GF-D8 (cell line): ENCODE measurements around the gene CDCA8.
"Not testable (repeated sequence)": the region's sequence is repeated elsewhere in the genome, so short reads cannot be mapped to it uniquely, and the experiment has no call there.

Source experiments
- DNase-seq: peaks from one replicate; lab custom pipeline; 2025; lab: John Stamatoyannopoulos, UW

Gene CDCA8

DNA sequence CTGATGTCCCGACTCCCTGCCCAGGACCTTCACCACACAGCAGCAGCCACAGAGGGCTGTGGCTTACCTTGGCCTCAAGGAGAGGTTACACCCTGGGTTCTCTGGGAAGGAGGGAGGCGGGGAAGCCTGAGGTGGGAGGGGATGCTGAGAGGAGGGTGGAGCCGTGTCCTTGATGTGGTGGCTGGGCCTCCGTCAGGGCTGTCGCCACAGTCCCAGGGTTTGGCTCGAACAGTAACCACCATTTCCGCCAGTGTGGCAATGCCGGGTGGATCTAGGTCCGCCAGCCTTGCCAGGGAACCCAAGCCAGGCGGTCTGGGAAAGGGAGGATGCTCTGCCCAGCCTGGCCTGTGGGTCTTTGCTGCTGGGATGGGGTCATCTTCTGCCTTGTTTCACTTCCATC, 18.4 kb upstream of the CDCA8 start:
- DNase-seq, result no peak

- DNase-seq, result no peak
These were observed 15.8 kb upstream of the CDCA8 start for GRCh38 chr1:37676281-37677142.

GRCh38 chr1:37677143-37677439, 15.2 kb upstream of the CDCA8 start:
- DNase-seq, result no peak

- DNase-seq, result no peak
These were observed 14.5 kb upstream of the CDCA8 start for GRCh38 chr1:37677808-37678207.

DNA sequence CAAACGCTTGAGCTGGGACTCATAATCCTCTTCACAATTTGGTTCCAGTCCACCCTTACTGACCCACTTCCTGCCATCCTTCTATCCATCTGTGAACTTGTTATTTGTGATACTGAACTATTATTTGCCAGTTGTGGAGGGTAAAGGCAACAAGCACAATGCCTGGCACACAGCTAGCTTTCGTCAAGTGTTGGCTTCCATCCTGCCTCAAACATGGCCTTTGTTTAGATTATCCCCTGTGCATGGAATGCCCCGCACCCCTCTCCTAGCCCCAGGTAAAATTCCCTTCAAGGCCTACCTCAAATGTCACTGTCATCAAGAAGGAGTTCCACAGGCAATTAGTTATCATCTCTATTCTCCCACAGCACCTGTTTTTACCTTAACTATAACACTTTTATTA, 11.4 kb upstream of the CDCA8 start:
- no peak for DNase-seq

GRCh38 chr1:37682334-37682987, 9.9 kb upstream of the CDCA8 start:
- peak; percentile 33 for DNase-seq

DNA sequence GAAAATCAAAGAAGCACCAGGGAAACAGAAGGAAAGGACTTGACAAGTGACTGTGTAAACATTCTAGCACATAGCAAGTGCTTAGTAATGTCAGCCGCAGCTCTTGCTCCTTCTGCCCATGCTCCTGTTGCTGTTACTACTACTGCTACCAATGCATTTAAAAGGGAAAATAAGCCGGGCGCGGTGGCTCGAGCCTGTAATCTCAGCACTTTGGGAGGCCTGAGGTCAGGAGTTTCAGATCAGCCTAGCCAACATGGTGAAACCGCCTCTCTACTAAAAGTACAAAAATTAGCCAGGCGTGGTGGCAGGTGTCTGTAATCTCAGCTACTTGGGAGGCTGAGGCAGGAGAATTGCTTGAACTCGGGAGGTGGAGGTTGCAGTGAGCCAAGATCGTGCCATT, 8.1 kb upstream of the CDCA8 start:
- not testable (repeated sequence) for DNase-seq

DNA sequence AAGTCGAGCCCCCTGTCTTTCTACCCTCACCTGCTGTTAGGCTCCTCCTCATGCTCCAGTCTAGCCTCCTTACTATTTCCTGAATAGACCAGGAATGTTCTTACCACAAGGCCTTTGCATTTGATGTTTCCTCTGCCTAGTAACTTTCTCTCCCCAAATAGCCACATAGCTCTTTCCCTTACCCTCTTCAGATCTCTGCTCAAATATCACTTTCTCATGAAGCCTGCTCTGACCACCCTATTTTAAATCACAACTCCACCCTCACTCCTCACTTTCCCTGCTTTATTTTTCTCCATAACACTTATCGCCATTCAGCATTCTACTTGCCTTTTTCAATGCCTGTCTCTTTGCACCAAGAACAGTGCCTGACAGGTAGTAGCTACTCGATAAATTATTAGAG, 6.6 kb upstream of the CDCA8 start:
- DNase-seq, result no peak

- DNase-seq, result not testable (repeated sequence)
These were observed 4.6 kb upstream of the CDCA8 start for GRCh38 chr1:37687764-37688163.

DNA sequence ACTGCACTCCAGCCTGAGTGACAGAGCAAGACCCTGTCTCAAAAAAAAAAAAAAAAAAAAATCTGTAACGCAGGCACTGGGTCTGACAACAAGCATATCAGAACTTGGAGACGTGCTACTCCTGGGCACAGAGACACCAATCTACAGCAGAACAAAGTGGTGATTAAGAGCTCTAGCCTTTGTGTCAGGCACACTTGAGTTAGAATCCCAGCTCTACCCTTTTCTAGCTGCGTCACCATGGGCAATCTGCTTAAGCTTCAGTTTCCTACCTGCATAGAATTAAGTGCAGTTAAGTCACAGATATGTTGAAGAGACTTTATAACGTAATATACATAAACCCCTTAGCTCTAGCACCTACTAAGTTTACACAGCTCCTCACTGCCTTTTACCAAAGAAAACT, 3.4 kb upstream of the CDCA8 start:
- no peak for DNase-seq

- DNase-seq, result no peak
These were observed 729 bp upstream of the CDCA8 start for GRCh38 chr1:37691497-37692077.

DNA sequence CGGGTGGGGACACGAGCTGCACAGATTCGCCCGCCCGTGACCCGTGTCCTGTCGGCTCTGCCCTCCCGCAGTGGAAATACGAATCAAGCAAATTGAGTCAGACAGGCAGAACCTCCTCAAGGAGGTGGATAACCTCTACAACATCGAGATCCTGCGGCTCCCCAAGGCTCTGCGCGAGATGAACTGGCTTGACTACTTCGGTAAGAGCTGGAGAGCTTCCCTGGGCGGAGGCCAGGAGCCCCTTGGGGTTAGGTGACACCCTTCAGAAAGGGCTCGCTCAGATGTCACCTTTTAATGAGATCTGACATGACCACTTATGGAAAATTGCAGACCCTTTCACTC, 489 bp downstream of the CDCA8 start:
- DNase-seq, result no peak

DNA sequence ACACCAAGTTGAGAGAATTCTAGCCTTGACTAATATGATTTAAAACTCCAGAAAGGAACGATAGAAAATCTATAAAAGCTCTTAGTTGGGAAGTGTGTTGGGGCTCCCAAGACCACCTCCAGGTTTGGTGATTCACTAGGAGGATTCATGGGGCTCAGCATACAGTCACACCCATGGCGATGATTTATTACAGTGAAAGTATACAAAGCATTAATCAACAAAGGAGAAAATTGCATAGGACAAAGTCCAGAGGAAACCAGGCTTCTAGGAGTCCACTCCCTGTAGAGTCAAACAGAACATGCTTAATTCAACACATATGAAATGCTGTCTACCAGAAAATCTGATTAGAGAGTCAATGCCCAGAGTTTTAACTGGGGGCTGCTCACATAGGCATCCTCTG, 4.8 kb downstream of the CDCA8 start:
- no peak for DNase-seq

GRCh38 chr1:37697737-37698136, 5.4 kb downstream of the CDCA8 start:
- DNase-seq, result no peak

DNA sequence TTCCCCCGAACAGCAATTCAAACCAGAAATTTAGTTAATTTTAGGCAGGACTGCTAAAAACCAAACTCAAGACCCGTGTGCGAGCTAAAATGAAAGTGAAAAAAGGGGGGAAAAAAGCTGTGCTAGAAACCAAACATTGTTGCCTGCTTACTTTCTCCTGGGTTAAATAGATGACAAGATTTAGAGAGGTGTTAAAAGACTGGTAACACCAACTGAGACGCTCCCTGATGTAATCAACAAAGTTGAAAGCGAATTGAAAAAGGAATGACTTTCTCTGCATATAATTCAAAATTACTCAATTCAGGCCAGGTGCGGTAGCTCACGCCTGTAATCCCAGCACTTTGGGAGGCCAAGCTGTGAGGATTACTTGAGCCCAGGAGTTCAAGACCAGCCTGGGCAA, 6.8 kb downstream of the CDCA8 start:
- no peak for DNase-seq

DNA sequence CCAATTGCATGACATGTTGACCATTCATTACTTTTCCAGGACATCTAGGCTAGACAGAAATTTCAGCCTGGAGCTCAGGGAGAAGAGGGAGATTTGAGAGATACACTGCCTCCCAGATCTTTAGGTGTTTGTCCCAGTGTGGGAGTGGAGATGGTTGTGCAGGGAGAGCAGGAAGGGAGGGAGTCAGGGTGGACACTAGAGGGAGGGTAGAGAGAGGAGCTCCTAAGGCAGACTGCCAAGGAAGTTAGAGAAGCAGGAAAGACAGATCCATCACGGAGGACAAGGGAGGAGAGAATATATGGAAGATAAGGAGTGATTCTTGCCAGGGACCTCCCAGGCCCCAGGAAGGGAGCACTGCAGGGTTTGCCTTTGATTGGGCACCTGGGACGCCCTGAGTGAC, 8.7 kb downstream of the CDCA8 start:
- DNase-seq, result no peak

DNA sequence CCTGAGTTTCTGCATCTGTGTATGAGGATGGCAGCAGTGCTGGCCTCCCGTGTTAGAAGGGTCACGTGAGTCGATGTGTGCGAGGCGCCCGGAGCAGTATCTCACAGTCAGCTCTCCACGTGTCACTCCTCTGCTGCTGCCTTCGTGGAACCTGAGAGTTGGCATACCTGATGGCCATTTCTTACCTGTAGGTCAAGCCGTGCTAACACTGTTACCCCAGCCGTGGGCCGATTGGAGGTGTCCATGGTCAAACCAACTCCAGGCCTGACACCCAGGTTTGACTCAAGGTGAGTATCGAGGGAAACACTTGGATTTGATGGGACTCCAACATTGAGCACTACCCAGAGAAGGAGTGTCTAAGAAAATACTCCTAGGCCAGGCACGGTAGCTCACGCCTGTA, 10.7 kb downstream of the CDCA8 start:
- no peak for DNase-seq

DNA sequence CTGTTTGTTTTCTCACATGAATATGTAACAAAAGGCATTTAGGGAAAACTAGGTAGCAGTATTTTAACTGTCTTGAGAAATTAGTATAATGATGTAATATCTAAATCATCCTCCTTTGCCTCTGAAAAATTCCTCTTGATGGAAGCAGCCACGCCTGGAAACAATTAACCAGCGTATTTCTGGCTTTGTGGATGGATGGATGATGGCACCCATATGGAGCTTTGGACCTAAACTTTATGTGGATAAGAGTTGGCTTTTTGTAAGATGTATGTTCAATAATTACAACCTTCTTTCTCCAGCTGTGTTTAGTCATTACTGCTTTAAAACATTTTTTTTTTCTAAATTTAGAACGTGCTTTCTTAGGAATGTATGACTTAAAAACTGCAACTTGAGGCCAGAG, 12.7 kb downstream of the CDCA8 start:
- DNase-seq, result no peak

DNA sequence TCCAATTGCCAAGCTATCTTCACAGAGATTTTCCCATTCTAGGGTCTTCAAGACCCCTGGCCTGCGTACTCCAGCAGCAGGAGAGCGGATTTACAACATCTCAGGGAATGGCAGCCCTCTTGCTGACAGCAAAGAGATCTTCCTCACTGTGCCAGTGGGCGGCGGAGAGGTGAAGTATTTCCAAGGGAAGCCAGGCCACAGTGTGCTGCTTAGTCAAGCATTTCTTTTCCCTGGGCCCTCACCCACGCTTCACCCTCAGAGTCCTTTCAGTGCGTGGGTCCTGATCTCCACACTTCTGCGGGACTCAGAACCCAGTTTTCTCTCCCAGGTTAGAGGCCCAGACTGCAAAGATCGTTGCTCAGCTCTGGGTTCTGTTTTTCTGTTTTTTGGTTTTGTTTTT, 13.1 kb downstream of the CDCA8 start:
- no peak for DNase-seq

- DNase-seq, result no peak
These were observed 16.2 kb downstream of the CDCA8 start for GRCh38 chr1:37708471-37708870.

DNA sequence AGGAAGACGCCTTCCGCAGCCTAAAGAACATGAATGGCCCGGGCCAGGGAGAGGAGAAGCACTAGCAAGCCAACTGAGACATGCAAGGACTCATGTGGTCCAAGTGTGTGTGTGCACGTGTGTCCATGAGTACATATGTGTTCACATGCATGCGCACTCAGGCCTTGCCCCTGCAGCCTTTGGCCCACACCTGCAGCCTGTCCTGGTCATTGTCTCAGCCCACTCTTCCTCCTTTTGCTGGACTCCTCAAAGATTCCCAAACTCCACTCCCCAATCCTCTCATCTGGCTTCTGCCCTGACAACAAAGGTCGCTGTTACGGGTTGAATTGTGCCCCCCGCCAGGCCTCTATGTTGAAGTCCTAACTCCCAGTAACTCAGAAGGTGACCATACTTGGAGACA, 21.9 kb downstream of the CDCA8 start:
- DNase-seq, result no peak

DNA sequence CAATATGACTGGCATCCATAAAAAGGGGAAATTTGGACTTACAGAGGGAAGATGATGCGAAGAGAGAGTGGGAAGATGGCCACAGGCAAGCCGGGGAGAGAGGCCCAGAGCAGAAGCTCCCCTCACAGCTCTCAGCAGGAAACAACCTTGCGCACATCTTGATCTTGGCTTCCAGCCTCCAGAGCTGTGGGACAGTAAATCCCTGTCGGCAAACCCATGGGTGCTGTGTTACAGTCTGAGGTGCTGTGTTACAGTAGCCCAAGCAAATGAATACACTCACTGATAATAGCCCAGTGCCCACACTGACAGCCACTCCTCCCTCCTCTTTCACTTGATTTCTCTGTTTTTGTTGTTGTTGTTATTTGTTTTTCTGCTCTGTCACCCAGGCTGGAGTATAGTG, 22.4 kb downstream of the CDCA8 start:
- no peak for DNase-seq

- DNase-seq, result no peak
These were observed 24.0 kb downstream of the CDCA8 start for GRCh38 chr1:37716321-37716720.

DNA sequence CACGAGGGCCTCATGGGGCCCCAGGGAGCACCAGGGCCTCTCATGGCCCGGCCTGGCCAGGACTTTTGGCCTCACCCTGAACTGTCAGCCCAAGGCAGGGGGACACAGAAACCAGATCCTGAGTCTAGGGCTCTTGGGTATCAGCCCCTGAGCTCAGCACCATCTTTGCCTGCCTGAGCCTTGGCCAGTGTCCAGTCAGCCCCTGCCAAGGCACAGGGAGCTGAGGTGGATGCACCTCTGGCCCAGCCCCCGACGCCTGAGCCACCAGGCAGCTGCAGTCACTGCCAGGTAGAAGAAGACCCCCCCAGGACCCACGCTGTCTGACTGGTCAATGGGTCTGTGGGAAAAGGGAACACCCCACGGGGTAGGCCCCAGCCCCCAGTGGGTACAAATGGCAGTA, 25.3 kb downstream of the CDCA8 start:
- no peak for DNase-seq
